ENCODE data around the gene CXCL5. TPM values are rescaled to one million over a fixed set of nuclear protein-coding genes. Genes with fewer than 3 reads are reported as not detected.

Gene CXCL5
- total RNA-seq, 3 donors from 2014 or later: 0.15 TPM; not detected in 2

GRCh38 chr4:73948990-73949706, 49.3 kb downstream of the CXCL5 start:
- intact Hi-C loops (cut with DNase I; ENCODE audit: low total_unique reads): no loop called here
- Histone ChIP-seq H3K4me3 (no peak overlapping the region), H3K27ac (no peak overlapping the region), H3K9me3 (no peaks in the 10 kb centered on the region), H3K27me3 (peaks cover 0 to 6% of the 10 kb centered on the region in 2 donors), H3K4me1 (no peaks in the 10 kb centered on the region), H3K36me3 (no peaks in the 10 kb centered on the region)
- TF ChIP-seq POLR2AphosphoS5 (IDR thresholded peaks at IDR 0.05) (no peak), POLR2A (IDR thresholded peaks at IDR 0.05) (no peak), CTCF (IDR thresholded peaks at IDR 0.05) (no peak)
- DNase-seq (ENCODE audit: low spot score in 2 of 2): no peak

- Histone ChIP-seq H3K9me3 (no peaks in the 10 kb centered on the region), H3K36me3 (no peaks in the 10 kb centered on the region), H3K4me3 (no peak overlapping the region), H3K4me1 (no peaks in the 10 kb centered on the region), H3K27ac (no peak overlapping the region), H3K27me3 (peaks cover 0 to 12% of the 10 kb centered on the region in 2 donors)
- intact Hi-C loops (cut with DNase I; ENCODE audit: low total_unique reads): no loop called here
- DNase-seq (ENCODE audit: low spot score in 2 of 2): no peak
- TF ChIP-seq POLR2A (IDR thresholded peaks at IDR 0.05): no peak
- no peak for TF ChIP-seq POLR2AphosphoS5 (IDR thresholded peaks at IDR 0.05)
- no peak for TF ChIP-seq CTCF (IDR thresholded peaks at IDR 0.05)
Measured at GRCh38 chr4:73948291-73948690, 50.2 kb downstream of the CXCL5 start.

GRCh38 chr4:73947239-73947985, 51.1 kb downstream of the CXCL5 start:
- H3K27me3 ChIP-seq: peaks cover 0 to 12% of the 10 kb centered on the region in 2 donors
- H3K4me3 ChIP-seq: no peak overlapping the region
- no peak for TF ChIP-seq POLR2AphosphoS5 (IDR thresholded peaks at IDR 0.05)
- no peak for TF ChIP-seq CTCF (IDR thresholded peaks at IDR 0.05)
- TF ChIP-seq POLR2A (IDR thresholded peaks at IDR 0.05): no peak
- H3K36me3 ChIP-seq: no peaks in the 10 kb centered on the region
- H3K9me3 ChIP-seq: no peaks in the 10 kb centered on the region
- no peak for DNase-seq (ENCODE audit: low spot score in 2 of 2)
- H3K4me1 ChIP-seq: no peaks in the 10 kb centered on the region
- intact Hi-C loops (cut with DNase I; ENCODE audit: low total_unique reads): no loop called here
- H3K27ac ChIP-seq: no peak overlapping the region

GRCh38 chr4:73945674-73946449, 52.6 kb downstream of the CXCL5 start:
- no peak for TF ChIP-seq POLR2AphosphoS5 (IDR thresholded peaks at IDR 0.05)
- TF ChIP-seq CTCF (IDR thresholded peaks at IDR 0.05): no peak
- TF ChIP-seq POLR2A (IDR thresholded peaks at IDR 0.05): no peak

More at GRCh38 chr4:73945674-73946449, 52.6 kb downstream of the CXCL5 start:
- intact Hi-C loops (cut with DNase I; ENCODE audit: low total_unique reads): no loop called here
- peaks cover 0 to 12% of the 10 kb centered on the region in 2 donors for H3K27me3 ChIP-seq
- H3K4me1 ChIP-seq: no peaks in the 10 kb centered on the region
- no peak overlapping the region for H3K4me3 ChIP-seq
- DNase-seq (ENCODE audit: low spot score in 2 of 2): no peak
- H3K36me3 ChIP-seq: no peaks in the 10 kb centered on the region
- H3K9me3 ChIP-seq: no peaks in the 10 kb centered on the region
- no peak overlapping the region for H3K27ac ChIP-seq

Other genes starting within 250 kb of the CXCL5 start
- gene CXCL6, start 162.0 kb downstream of the CXCL5 start, total RNA-seq: 1 to 10 TPM in 2 of 3 donors, not detected in 1; 2.2 to 2.9 TPM
- gene PF4V1, start 145.4 kb downstream of the CXCL5 start, total RNA-seq: not detected
- 10 to 100 TPM in 2 of 3 donors, under 1 TPM in 1; 0.80 to 31.3 (median 17.7) TPM for gene CXCL1, start 129.3 kb downstream of the CXCL5 start, total RNA-seq
- gene PF4, start 16.6 kb downstream of the CXCL5 start, total RNA-seq: not detected
- 1 to 10 TPM; 1.3 to 2.0 (median 1.3) TPM for gene PPBP, start 10.5 kb downstream of the CXCL5 start, total RNA-seq
- gene CXCL3, start 40.0 kb upstream of the CXCL5 start, total RNA-seq: 1 to 10 TPM in 2 of 3 donors, under 1 TPM in 1; 0.64 to 5.6 (median 1.3) TPM
- gene CXCL2, start 100.5 kb upstream of the CXCL5 start, total RNA-seq: 10 to 100 TPM; 12.2 to 51.8 (median 16.1) TPM
- 10 to 100 TPM; 20.5 to 48.1 (median 29.2) TPM for gene MTHFD2L, start 159.4 kb upstream of the CXCL5 start, total RNA-seq

Data from breast epithelium (tissue), 4 donors.